Kidney epithelial cell (primary cell): ENCODE results near the gene ABHD4. TPM values are rescaled to one million over a fixed set of nuclear protein-coding genes. Genes with fewer than 3 reads are reported as not detected.
"Not testable (repeated sequence)": the region's sequence is repeated elsewhere in the genome, so short reads cannot be mapped to it uniquely, and the experiment has no call there.

Experiments
- DNase-seq: peaks from one replicate; pipeline ENCODE4 v3.0.0-alpha.2; 2010; ENCODE audit warnings: low read depth
- H3K27me3 ChIP-seq: 2 replicates; pipeline ENCODE4 v1.6.0; 2011; ENCODE audit warnings: low read length; ENCODE audit not compliant: control insufficient read depth, insufficient read depth
- H3K36me3 ChIP-seq: 2 replicates; pipeline ENCODE4 v1.5.1; 2011; ENCODE audit warnings: low read length; ENCODE audit not compliant: control insufficient read depth, insufficient read depth
- H3K4me3 ChIP-seq: 2 replicates; pipeline ENCODE4 v1.5.1; 2011; ENCODE audit warnings: low read depth, mild to moderate bottlenecking, control low read depth, low read length
- total RNA-seq: library from RNA; depleted of rRNA; stranded (reverse); fragments of >200 nt; gene quantifications from 2 replicates; pipeline ENCODE4 v1.2.3, GENCODE V29; 2015
- TF ChIP-seq, protein P1 (sequence below): IDR thresholded peaks from 2 replicates; pipeline ENCODE4 v1.5.1; 2011; ENCODE audit warnings: mild to moderate bottlenecking, moderate library complexity, low read length, control low read depth, inconsistent platforms; ENCODE audit not compliant: insufficient read depth, poor library complexity, severe bottlenecking

ABHD4 gene
- total RNA-seq, 1 donor from 2014 or later = 23.2 TPM

DNA sequence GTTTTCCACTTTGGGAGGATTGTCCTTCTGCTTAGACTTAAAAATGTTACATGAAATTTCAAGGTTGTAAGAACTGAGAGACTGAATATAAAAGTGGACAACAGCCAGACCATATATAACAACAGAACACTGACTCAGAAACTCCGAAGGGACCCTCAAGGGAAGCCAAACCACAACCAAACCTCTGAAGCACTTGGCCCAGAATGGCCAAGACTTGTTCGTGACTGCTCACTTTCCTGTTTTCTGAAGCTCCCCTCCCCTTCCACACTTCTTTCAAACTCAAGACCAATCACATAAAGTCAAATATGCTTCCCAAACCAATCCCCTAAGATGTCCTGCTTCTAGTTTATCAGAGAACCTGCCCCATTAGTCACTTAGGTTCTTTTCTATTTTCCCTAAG, 32.4 kb downstream of the ABHD4 start:
- DNase-seq = no peak
- Histone ChIP-seq H3K36me3 (no peaks in the 10 kb centered on the region), H3K4me3 (no peak overlapping the region), H3K27me3 (no peaks in the 10 kb centered on the region)
- TF ChIP-seq, protein P1, sequence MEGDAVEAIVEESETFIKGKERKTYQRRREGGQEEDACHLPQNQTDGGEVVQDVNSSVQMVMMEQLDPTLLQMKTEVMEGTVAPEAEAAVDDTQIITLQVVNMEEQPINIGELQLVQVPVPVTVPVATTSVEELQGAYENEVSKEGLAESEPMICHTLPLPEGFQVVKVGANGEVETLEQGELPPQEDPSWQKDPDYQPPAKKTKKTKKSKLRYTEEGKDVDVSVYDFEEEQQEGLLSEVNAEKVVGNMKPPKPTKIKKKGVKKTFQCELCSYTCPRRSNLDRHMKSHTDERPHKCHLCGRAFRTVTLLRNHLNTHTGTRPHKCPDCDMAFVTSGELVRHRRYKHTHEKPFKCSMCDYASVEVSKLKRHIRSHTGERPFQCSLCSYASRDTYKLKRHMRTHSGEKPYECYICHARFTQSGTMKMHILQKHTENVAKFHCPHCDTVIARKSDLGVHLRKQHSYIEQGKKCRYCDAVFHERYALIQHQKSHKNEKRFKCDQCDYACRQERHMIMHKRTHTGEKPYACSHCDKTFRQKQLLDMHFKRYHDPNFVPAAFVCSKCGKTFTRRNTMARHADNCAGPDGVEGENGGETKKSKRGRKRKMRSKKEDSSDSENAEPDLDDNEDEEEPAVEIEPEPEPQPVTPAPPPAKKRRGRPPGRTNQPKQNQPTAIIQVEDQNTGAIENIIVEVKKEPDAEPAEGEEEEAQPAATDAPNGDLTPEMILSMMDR = no peak

DNA sequence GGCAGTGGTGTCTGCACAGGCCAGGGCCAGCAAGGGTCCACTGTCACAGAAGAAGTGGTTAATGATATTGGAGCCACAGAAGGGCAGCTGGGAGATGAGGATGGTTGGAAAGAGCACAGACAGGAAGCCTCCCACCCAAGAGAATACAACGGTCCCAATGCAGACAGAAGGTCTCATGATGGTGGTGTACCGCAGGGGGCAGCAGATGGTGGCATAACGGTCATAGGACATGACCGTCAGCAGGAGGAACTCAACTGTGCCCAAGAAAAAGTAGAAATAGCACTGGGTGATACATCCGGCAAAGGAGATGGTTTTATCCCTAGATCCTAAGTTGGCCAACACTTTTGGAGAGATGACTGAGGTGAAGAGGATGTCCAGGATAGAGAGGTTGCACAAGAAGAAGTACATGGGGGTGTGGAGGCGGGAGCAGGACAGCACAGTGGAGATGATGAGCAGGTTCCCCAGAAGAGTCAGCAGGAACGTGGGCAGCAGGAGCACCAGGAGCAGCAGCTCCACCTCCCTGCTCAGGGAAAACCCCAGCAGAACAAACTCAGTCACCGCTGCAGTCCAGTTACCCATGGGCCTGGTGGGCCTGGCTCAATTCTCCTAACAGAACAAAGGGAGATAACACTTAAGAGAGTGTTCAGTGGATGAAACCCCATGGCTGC, 36.3 kb downstream of the ABHD4 start:
- Histone ChIP-seq H3K27me3 (no peaks in the 10 kb centered on the region), H3K36me3 (no peaks in the 10 kb centered on the region), H3K4me3 (no peak overlapping the region)
- TF ChIP-seq, protein P1 = no peak
- DNase-seq = no peak

DNA sequence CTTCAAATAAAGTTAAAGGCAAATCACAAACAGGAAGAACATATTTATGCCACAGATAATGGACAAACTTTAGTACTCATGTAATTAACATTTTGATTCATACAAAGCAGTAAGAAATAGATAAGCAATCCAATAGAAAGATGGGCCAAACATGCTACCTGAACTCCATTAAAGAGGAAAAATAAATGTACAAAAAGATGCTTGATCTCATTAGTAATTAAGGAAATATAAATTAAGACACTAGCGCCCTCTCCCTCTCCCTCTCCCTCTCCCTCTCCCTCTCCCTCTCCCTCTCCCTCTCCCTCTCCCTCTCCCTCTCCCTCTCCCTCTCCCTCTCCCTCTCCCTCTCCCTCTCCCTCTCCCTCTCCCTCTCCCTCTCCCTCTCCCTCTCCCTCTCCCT, 37.9 kb downstream of the ABHD4 start:
- not testable (repeated sequence) for H3K36me3 ChIP-seq, H3K4me3 ChIP-seq

DNA sequence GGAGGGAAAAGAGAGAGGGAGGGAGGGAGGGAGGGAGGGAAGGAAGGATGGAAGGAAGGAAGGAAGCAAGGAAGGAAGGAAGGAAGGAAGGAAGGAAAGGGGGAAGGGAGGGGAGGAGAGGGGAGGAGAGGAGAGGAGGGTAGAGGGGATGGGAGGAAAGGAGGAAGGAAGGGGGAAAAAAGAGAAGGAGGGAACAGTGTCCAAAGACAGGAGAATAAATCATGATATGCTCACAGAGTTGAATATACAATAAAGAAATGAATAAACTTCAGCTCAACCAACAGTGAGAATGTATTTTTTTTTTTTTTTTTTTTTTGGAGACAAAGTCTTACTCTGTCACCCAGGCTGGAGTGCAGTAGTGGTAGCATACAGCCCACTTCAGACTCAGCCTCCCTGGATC, 42.1 kb downstream of the ABHD4 start:
- H3K27me3 ChIP-seq = no peaks in the 10 kb centered on the region
- H3K36me3 ChIP-seq = no peaks in the 10 kb centered on the region
- no peak overlapping the region for H3K4me3 ChIP-seq
- no peak for DNase-seq
- TF ChIP-seq, protein P1 = no peak

More for the DNA sequence above, 37.9 kb downstream of the ABHD4 start:
- H3K27me3 ChIP-seq, DNase-seq: not testable (repeated sequence)

DNA sequence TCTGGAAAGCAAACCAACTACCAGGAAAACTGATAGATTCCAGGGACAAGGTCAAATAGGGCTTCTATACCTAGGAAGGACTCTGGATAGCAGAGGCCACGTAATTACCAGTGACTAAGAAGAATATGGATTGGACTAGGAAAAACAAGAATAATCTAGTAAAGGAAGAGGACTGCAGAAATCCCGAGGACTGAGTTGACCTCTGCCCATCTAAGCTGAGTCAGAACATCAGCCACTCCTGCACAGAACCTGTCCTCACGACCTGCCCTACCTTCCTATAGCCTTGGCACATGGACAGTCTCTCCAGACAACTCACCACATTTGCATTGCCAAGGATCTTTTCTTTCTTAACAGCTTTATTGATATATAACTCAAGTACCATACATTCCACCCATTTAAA, 43.7 kb downstream of the ABHD4 start:
- Histone ChIP-seq H3K27me3 (no peaks in the 10 kb centered on the region), H3K4me3 (no peak overlapping the region), H3K36me3 (no peaks in the 10 kb centered on the region)
- TF ChIP-seq, protein P1 = no peak
- DNase-seq = no peak

DNA sequence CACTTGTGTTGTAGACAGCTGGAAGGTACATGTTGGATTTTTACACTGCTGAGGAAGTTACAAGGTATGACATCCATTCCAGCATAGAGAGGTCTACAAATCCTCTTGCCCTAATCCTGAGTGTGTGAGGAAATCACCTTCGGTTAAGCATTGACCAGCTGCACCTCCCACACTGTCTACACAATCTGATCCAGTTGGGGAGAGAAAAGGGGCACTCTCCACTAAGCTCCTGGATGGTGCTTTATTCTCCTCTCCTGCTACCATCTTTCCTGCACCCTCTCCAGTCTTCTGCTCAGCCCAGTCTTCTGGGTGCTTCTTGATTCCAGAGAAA, 46.2 kb downstream of the ABHD4 start, which contains the start of gene OR6J1:
OR6J1 (minus strand) TSS at position 48 of the 331 bp plus-strand sequence. CDS start 9,541 bp downstream, outside the sequence.
- TF ChIP-seq, protein P1 = no peak
- H3K36me3 ChIP-seq = no peaks in the 10 kb centered on the region
- no peaks in the 10 kb centered on the region for H3K27me3 ChIP-seq
- no peak for DNase-seq
- no peak within 1 kb of the TSS for H3K4me3 ChIP-seq
